ENCODE measurements around the gene CCDC150. TPM values are rescaled to one million over a fixed set of nuclear protein-coding genes. Genes with fewer than 3 reads are reported as not detected.
"Not testable (repeated sequence)": the region's sequence is repeated elsewhere in the genome, so short reads cannot be mapped to it uniquely, and the experiment has no call there.

CCDC150 gene
- total RNA-seq, 2 donors from 2014 or later, result 0.56 TPM; not detected in 1

- Histone ChIP-seq H3K36me3 (no peaks in the 10 kb centered on the region), H3K27me3 (replicated peaks; ENCODE audit: insufficient read depth) (no peaks in the 10 kb centered on the region), H3K4me3 (no peak overlapping the region), H3K27ac (no peak overlapping the region), H3K9me3 (no peaks in the 10 kb centered on the region), H3K4me1 (ENCODE audit: control insufficient read depth in 1 of 2, low read depth in 2 of 2) (no peaks in the 10 kb centered on the region)
- no peak for TF ChIP-seq CTCF (IDR thresholded peaks at IDR 0.05)
- ATAC-seq (ENCODE audit: insufficient number of reproducible peaks, low FRiP score, low read depth) (no peak), DNase-seq (ENCODE audit: low spot score) (no peak)
Measured at GRCh38 chr2:196702641-196703040, 63.1 kb downstream of the CCDC150 start.

GRCh38 chr2:196703695-196704094 lies 64.2 kb downstream of the CCDC150 start:
- ATAC-seq (ENCODE audit: insufficient number of reproducible peaks, low FRiP score, low read depth) (no peak), DNase-seq (ENCODE audit: low spot score) (no peak)
- Histone ChIP-seq H3K27me3 (replicated peaks; ENCODE audit: insufficient read depth) (no peaks in the 10 kb centered on the region), H3K4me3 (no peak overlapping the region), H3K36me3 (no peaks in the 10 kb centered on the region), H3K9me3 (no peaks in the 10 kb centered on the region), H3K27ac (no peak overlapping the region), H3K4me1 (ENCODE audit: control insufficient read depth in 1 of 2, low read depth in 2 of 2) (no peaks in the 10 kb centered on the region)
- TF ChIP-seq CTCF (IDR thresholded peaks at IDR 0.05), result no peak

- H3K4me1 ChIP-seq (ENCODE audit: control insufficient read depth in 1 of 2, low read depth in 2 of 2); ATAC-seq (ENCODE audit: insufficient number of reproducible peaks, low FRiP score, low read depth); H3K27ac ChIP-seq; H3K27me3 ChIP-seq (replicated peaks; ENCODE audit: insufficient read depth); DNase-seq (ENCODE audit: low spot score); H3K36me3 ChIP-seq; H3K9me3 ChIP-seq; H3K4me3 ChIP-seq: not testable (repeated sequence)
Measured at GRCh38 chr2:196710056-196710455, 70.5 kb downstream of the CCDC150 start.

GRCh38 chr2:196711625-196712024 lies 72.1 kb downstream of the CCDC150 start:
- DNase-seq (ENCODE audit: low spot score) (no peak), ATAC-seq (ENCODE audit: insufficient number of reproducible peaks, low FRiP score, low read depth) (no peak)
- Histone ChIP-seq H3K36me3 (no peaks in the 10 kb centered on the region), H3K4me3 (no peak overlapping the region), H3K27me3 (replicated peaks; ENCODE audit: insufficient read depth) (no peaks in the 10 kb centered on the region), H3K9me3 (peaks cover 6% of the 10 kb centered on the region), H3K4me1 (ENCODE audit: control insufficient read depth in 1 of 2, low read depth in 2 of 2) (no peaks in the 10 kb centered on the region), H3K27ac (no peak overlapping the region)
- no peak for TF ChIP-seq CTCF (IDR thresholded peaks at IDR 0.05)

GRCh38 chr2:196712867-196713266 lies 73.4 kb downstream of the CCDC150 start:
- Histone ChIP-seq H3K4me1 (ENCODE audit: control insufficient read depth in 1 of 2, low read depth in 2 of 2) (no peaks in the 10 kb centered on the region), H3K4me3 (no peak overlapping the region), H3K9me3 (peaks cover 6% of the 10 kb centered on the region), H3K27ac (no peak overlapping the region), H3K27me3 (replicated peaks; ENCODE audit: insufficient read depth) (no peaks in the 10 kb centered on the region), H3K36me3 (no peaks in the 10 kb centered on the region)
- no peak for ATAC-seq (ENCODE audit: insufficient number of reproducible peaks, low FRiP score, low read depth)
- no peak for DNase-seq (ENCODE audit: low spot score)
- TF ChIP-seq CTCF (IDR thresholded peaks at IDR 0.05), result no peak

- no peak for TF ChIP-seq CTCF (IDR thresholded peaks at IDR 0.05)
- no peaks in the 10 kb centered on the region for H3K4me1 ChIP-seq (ENCODE audit: control insufficient read depth in 1 of 2, low read depth in 2 of 2)
- no peaks in the 10 kb centered on the region for H3K9me3 ChIP-seq
- ATAC-seq (ENCODE audit: insufficient number of reproducible peaks, low FRiP score, low read depth) (no peak), DNase-seq (ENCODE audit: low spot score) (no peak)
- H3K4me3 ChIP-seq, result no peak overlapping the region
- no peak overlapping the region for H3K27ac ChIP-seq
- H3K27me3 ChIP-seq (replicated peaks; ENCODE audit: insufficient read depth), result no peaks in the 10 kb centered on the region
- H3K36me3 ChIP-seq, result no peaks in the 10 kb centered on the region
Measured at GRCh38 chr2:196718419-196719109, 79.0 kb downstream of the CCDC150 start.

Measured in thoracic aorta (tissue), 2 donors.